ENCODE measurements around the gene MACF1.

Gene MACF1

GRCh38 chr1:39214998-39215873 is 10.7 kb downstream of the MACF1 start:
- DNase-seq = peak in 2 of 5 experiments; percentile 30 to 67

DNA sequence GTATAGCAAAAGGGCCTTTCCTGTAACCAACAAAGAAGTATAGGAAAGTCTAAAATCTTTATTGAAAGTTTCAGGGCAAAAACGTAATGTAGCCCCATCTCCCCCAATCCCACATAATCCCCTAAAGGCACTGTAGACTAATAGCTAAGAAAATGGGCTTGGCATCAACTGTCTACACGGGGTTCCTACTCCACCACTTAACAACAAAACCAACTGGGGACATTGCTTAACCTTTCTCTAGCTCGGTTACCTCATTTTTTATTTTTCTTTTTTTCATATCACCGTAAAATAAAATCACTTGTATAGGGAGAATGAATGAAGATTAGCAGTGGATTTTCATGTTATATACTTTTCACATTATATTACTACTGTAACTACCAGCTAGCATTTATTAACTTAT is 12.3 kb downstream of the MACF1 start:
- no peak for DNase-seq

- DNase-seq = no peak
Observed at GRCh38 chr1:39220891-39221870, 16.7 kb downstream of the MACF1 start.

DNA sequence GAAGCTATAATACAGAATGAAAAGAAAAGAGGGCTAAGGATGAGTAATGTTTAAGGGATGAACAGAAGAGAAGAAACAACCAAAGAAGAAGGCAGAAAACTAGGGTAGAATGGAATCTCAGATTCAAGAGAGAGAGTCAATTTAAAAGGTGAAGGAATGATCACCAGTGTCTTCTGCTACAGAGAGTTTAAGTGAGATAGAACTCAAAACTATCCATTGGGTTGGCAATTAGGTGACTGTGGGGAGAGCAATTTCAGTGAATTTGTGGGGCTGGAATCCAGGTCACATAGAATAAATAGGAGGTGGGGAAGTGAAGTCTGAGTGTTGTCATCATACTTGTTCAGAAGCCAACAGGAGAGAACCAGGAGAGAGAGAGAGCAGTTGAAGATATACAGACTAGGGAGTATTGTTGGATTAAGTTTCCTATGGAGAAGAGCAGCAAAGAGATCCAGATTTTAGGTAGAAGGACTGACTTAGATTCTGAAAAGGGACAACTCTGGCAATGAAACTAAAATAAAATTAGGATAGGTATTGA is 19.9 kb downstream of the MACF1 start:
- no peak for DNase-seq

- DNase-seq = no peak
Observed at GRCh38 chr1:39226836-39227235, 22.3 kb downstream of the MACF1 start.

DNA sequence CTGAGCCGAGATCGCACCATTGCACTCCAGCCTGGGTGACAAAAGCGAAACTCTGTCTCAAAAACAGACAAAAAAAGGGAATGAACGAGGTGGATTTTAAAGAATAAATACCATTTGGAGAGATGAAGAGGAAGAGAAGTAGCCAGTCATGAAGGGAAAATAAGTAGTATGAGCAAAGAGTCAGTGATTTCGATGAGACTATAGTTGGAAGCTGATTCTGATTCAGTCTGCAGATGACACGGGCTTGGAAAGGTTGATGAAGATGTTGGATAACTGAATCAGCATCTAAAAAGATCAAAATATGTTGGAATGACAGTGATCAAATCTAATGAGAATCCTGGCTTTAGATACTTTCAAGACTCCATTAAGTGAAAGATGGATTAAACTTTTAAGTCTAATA is 23.8 kb downstream of the MACF1 start:
- DNase-seq = no peak

DNA sequence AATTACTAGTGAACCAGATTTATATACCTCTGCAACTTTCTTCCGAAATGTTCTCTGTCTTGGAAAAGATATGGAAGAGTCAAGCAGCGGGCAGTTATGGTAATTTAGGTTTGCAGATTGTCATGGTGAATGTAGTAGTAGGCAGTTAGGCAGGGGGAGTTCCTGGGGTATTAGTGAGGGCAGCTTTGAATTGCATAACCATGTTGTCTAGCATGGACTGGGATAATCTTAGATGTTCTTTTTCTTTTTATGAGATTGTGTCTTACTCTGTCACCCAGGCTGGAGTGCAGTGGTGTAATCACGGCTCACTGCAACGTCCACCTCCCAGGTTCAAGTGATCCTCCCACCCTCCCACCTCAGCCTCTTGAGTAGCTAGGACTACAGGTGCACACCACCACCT is 25.0 kb downstream of the MACF1 start:
- no peak for DNase-seq

DNA sequence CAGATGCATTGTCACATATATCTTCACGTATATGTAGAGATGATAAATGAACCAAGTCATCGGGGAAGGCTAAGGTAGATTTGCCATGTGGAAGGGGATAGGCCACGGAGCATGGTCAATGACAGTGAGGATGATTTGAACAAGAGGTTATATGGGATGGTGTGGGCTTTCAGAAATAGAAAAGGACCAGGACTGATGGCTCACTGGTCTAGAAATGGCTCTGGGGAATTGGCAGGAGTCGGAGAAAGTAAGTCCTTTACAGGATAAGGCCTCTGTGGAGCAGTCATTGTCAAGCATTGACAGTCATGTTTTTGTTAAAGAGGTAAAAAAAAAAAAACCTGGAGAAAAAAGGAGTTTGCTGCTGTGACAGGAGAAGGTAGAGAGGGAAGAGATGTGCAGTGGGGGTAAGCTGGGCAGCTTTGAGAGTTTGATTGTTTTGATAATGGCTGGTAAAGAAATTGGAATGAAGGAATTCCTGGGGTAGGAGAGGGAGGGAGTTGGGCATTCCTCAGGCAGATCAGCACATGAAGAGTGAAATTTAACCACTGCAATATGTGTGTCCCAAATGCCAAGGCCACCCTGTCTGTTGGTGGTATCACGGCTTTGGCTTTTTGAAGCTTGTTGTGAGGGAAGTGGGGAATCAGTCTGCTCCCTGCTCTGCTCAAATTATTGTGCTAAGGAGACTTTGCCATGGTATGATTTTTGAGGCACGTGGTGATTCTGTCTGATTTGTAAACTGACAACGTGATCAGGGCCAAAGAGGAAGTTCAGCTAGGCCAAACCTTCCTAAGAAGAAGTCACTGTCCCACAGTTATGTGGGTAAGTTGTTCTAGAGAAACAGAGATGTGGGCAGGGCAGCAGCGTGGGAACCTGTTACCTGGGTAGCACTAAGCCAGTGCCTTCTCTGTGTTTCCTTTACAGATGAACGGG is 26.0 kb downstream of the MACF1 start:
- peak in 2 of 5 experiments; percentile 8 to 78 for DNase-seq

- no peak for DNase-seq
Observed at GRCh38 chr1:39236971-39237370, 32.5 kb downstream of the MACF1 start.

DNA sequence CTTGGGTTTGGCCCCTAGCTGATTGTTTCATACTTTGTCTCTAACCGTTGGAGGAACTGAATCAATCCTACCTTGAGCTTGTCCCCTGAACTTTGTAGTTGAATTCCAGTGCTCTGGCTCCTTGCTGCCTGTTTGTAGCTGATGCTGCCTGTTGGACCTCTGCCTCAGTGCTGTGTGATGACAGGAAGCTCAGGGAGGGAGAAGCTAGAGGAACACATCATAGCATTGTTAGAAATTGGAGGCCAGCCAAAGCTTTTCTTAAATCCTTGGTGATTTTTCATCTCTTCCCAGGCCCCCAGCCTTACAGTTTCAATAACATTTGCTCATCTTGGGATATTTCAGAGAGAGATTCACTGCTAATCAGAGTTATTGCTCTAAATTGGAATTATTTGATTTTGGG is 34.0 kb downstream of the MACF1 start:
- no peak for DNase-seq

GRCh38 chr1:39239968-39240367 is 35.5 kb downstream of the MACF1 start:
- no peak for DNase-seq

- no peak for DNase-seq
Observed at GRCh38 chr1:39243302-39243701, 38.8 kb downstream of the MACF1 start.

DNA sequence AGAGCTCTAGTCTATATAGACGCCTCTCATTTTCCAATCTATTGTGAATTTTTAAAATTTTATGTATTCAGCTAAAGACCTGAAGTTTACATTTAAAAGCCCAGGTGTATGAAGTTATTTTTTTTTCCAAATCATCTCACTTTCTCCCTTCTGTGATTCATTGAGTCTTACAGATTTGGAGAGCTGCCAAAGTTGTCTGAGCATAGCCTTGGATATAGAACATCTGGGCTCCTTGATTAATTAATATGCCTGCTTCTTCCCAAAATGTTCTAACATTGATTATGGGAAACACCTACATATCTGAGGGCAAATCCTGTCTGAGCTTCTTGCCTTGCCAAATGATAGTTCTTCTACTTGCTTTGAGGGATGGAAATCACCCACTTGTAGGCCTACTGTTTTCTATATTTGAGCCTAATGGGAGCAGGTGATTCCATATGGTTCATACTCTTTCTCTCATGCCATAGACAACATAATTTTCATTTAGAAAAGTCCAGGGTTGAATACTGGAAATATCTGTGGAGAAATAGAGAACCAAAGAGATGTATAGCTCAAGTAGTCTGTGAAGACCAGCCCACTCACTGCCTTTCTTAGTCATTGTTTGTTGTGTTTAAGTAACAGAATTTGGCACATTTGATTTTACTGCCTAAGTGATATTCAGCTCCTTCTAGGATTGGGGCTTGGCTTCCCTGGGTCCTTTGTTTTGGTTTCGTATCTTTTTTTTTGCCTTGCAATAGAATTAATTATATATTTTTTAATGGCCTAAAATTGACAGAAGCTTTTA is 46.2 kb downstream of the MACF1 start:
- no peak for DNase-seq

DNA sequence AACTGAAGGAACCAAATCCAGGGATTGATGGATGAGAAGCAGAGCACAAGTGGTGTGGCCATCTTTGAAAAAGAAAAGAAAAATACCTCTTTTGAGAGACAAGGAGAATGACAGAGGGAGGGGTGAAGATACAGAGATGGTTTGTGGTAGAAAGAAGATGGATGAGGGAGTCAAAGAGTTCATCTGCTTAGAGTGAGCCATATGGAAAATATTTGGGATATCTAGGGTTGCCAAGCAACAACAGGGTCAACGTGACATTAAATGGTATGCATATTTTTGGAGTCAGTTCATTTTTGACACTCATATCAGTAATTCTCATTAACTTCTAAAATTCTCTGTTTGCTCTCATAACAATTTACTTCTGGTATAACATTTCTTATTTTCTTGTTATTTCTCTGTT is 50.7 kb downstream of the MACF1 start:
- no peak for DNase-seq

- peak; percentile 13 to 52 (median 49) for DNase-seq
Observed at GRCh38 chr1:39258146-39258924, 53.8 kb downstream of the MACF1 start.

DNA sequence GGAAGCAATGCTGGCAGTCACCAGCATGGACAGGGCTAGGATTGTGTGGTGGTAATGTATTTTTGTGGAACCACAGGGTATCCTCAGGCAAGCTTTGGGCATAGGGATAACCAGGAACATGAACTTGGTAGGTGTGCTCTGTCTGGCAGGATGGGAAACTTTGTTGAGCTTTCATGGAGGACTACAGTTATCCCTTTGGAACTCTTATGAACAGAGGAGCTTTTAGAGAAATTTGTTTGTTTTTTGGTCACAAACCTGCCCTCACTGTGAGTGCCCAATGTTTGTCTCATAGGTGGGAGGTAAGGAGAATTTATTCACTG is 54.4 kb downstream of the MACF1 start:
- no peak for DNase-seq

GRCh38 chr1:39261712-39262221 is 57.3 kb downstream of the MACF1 start:
- peak in 1 of 5 experiments; percentile 40 for DNase-seq

- DNase-seq = peak in 1 of 5 experiments; percentile 76
Observed at GRCh38 chr1:39262802-39263201, 58.3 kb downstream of the MACF1 start.

GRCh38 chr1:39266269-39266668 is 61.8 kb downstream of the MACF1 start:
- DNase-seq = peak in 1 of 5 experiments; percentile 35

GRCh38 chr1:39266792-39267191 is 62.3 kb downstream of the MACF1 start:
- no peak for DNase-seq
